ENCODE data around the gene MCM9. TPM values are rescaled to one million over a fixed set of nuclear protein-coding genes. Genes with fewer than 3 reads are reported as not detected.
A peak's percentile ranks its signal among the peaks of the same experiment; 100 is the strongest.

The MCM9 gene
- total and polyA plus RNA-seq, 2 donors (not counting 1 experiment from before 2014, with no cell fraction given): 1.2 to 9.6 TPM

- no peak for DNase-seq (ENCODE audit: low read depth in 2 of 2)
- Histone ChIP-seq H2AFZ (ENCODE audit: low read length) (no peak overlapping the region), H3K4me3 (replicated peaks in 1 of 4; ENCODE audit: control extremely low read depth in 1 of 4, insufficient read depth in 1 of 4, low read depth in 3 of 4, low read length in 4 of 4) (no peak overlapping the region), H4K20me1 (ENCODE audit: control insufficient read depth, extremely low read depth, insufficient read depth, low read length) (no peaks in the 10 kb centered on the region), H3K27ac (ENCODE audit: insufficient read depth, low read length) (no peak overlapping the region), H3K4me2 (ENCODE audit: extremely low read depth, insufficient read depth, low read length) (no peak overlapping the region), H3K79me2 (ENCODE audit: control insufficient read depth, insufficient read depth, low read length) (no peaks in the 10 kb centered on the region), H3K4me1 (ENCODE audit: control insufficient read depth, extremely low read depth, insufficient read depth, low read length) (no peaks in the 10 kb centered on the region), H3K9ac (ENCODE audit: insufficient read depth, low read length) (no peak overlapping the region), H3K27me3 (ENCODE audit: control insufficient read depth, insufficient read depth, low read length) (no peaks in the 10 kb centered on the region), H3K9me3 (ENCODE audit: control insufficient read depth, insufficient read depth, low read depth, low read length) (no peaks in the 10 kb centered on the region), H3K36me3 (ENCODE audit: control insufficient read depth, insufficient read depth, low read length) (no peaks in the 10 kb centered on the region)
- TF ChIP-seq CTCF (conservative IDR thresholded peaks at IDR 0.05 in 1 of 2, IDR thresholded peaks at IDR 0.05 in 1 of 2; ENCODE audit: low read depth in 1 of 2, low read length in 2 of 2): no peak
- TF ChIP-seq EZH2 (IDR thresholded peaks at IDR 0.05; ENCODE audit: low read length, missing control alignments): no peak
Observed at GRCh38 chr6:118785601-118786000, 149.4 kb downstream of the MCM9 start.

- H3K4me1 ChIP-seq (ENCODE audit: control insufficient read depth, extremely low read depth, insufficient read depth, low read length): no peaks in the 10 kb centered on the region
- H3K36me3 ChIP-seq (ENCODE audit: control insufficient read depth, insufficient read depth, low read length): no peaks in the 10 kb centered on the region
- H3K79me2 ChIP-seq (ENCODE audit: control insufficient read depth, insufficient read depth, low read length): no peaks in the 10 kb centered on the region
Observed at GRCh38 chr6:118784641-118785164, 150.3 kb downstream of the MCM9 start.

GRCh38 chr6:118783931-118784550, 150.9 kb downstream of the MCM9 start:
- H3K4me2 ChIP-seq (ENCODE audit: extremely low read depth, insufficient read depth, low read length): no peak overlapping the region
- DNase-seq (ENCODE audit: low read depth in 2 of 2): peak in 1 of 2 donors; percentile 95
- no peaks in the 10 kb centered on the region for H3K36me3 ChIP-seq (ENCODE audit: control insufficient read depth, insufficient read depth, low read length)
- H3K4me3 ChIP-seq (replicated peaks in 1 of 4; ENCODE audit: control extremely low read depth in 1 of 4, insufficient read depth in 1 of 4, low read depth in 3 of 4, low read length in 4 of 4): no peak overlapping the region
- H3K79me2 ChIP-seq (ENCODE audit: control insufficient read depth, insufficient read depth, low read length): no peaks in the 10 kb centered on the region
- no peak for TF ChIP-seq EZH2 (IDR thresholded peaks at IDR 0.05; ENCODE audit: low read length, missing control alignments)
- TF ChIP-seq CTCF (conservative IDR thresholded peaks at IDR 0.05 in 1 of 2, IDR thresholded peaks at IDR 0.05 in 1 of 2; ENCODE audit: low read depth in 1 of 2, low read length in 2 of 2): no peak
- H3K4me1 ChIP-seq (ENCODE audit: control insufficient read depth, extremely low read depth, insufficient read depth, low read length): no peaks in the 10 kb centered on the region
- H3K9ac ChIP-seq (ENCODE audit: insufficient read depth, low read length): no peak overlapping the region
- no peaks in the 10 kb centered on the region for H3K27me3 ChIP-seq (ENCODE audit: control insufficient read depth, insufficient read depth, low read length)
- H2AFZ ChIP-seq (ENCODE audit: low read length): no peak overlapping the region
- H3K9me3 ChIP-seq (ENCODE audit: control insufficient read depth, insufficient read depth, low read depth, low read length): no peaks in the 10 kb centered on the region
- H4K20me1 ChIP-seq (ENCODE audit: control insufficient read depth, extremely low read depth, insufficient read depth, low read length): no peaks in the 10 kb centered on the region
- H3K27ac ChIP-seq (ENCODE audit: insufficient read depth, low read length): no peak overlapping the region

More at GRCh38 chr6:118784641-118785164, 150.3 kb downstream of the MCM9 start:
- H4K20me1 ChIP-seq (ENCODE audit: control insufficient read depth, extremely low read depth, insufficient read depth, low read length): no peaks in the 10 kb centered on the region
- H2AFZ ChIP-seq (ENCODE audit: low read length): no peak overlapping the region
- H3K4me2 ChIP-seq (ENCODE audit: extremely low read depth, insufficient read depth, low read length): no peak overlapping the region
- no peak overlapping the region for H3K9ac ChIP-seq (ENCODE audit: insufficient read depth, low read length)
- H3K27me3 ChIP-seq (ENCODE audit: control insufficient read depth, insufficient read depth, low read length): no peaks in the 10 kb centered on the region
- H3K4me3 ChIP-seq (replicated peaks in 1 of 4; ENCODE audit: control extremely low read depth in 1 of 4, insufficient read depth in 1 of 4, low read depth in 3 of 4, low read length in 4 of 4): no peak overlapping the region
- no peak for DNase-seq (ENCODE audit: low read depth in 2 of 2)
- no peak overlapping the region for H3K27ac ChIP-seq (ENCODE audit: insufficient read depth, low read length)
- H3K9me3 ChIP-seq (ENCODE audit: control insufficient read depth, insufficient read depth, low read depth, low read length): no peaks in the 10 kb centered on the region
- TF ChIP-seq CTCF (conservative IDR thresholded peaks at IDR 0.05 in 1 of 2, IDR thresholded peaks at IDR 0.05 in 1 of 2; ENCODE audit: low read depth in 1 of 2, low read length in 2 of 2) (no peak), EZH2 (IDR thresholded peaks at IDR 0.05; ENCODE audit: low read length, missing control alignments) (no peak)
